A549 (cell line): ENCODE data around the gene UNC5C. TPM values are rescaled to one million over a fixed set of nuclear protein-coding genes. Genes with fewer than 3 reads are reported as not detected.
A peak's percentile ranks its signal among the peaks of the same experiment; 100 is the strongest.

Experiments used
- BHLHE40 ChIP-seq: IDR thresholded peaks from 2 replicates; pipeline ENCODE4 v1.6.1; 2012; ENCODE audit warnings: low read depth, low read length, inconsistent platforms
- CBX2 ChIP-seq: fragments of 200-600 bp; sonication (generic); IDR thresholded peaks from 2 replicates; pipeline ENCODE4 v1.6.1; 2016; ENCODE audit warnings: low read depth, mild to moderate bottlenecking, borderline replicate concordance
- CEBPB ChIP-seq, 2 experiments: fragments of >200 bp in 1 of 2; sonication (Bioruptor Twin) in 1 of 2; formaldehyde crosslinking in 1 of 2; IDR thresholded peaks; 2 replicates each; pipeline ENCODE4 v1.6.1; 2012 to 2016
- CHD2 ChIP-seq: fragments of 150-350 bp; IDR thresholded peaks from 2 replicates; pipeline ENCODE4 v1.6.1; 2014; ENCODE audit warnings: low read length; ENCODE audit not compliant: partially characterized antibody
- CHD4 ChIP-seq: fragments of 200-600 bp; sonication (generic); IDR thresholded peaks from 2 replicates; pipeline ENCODE4 v1.6.1; 2016; ENCODE audit warnings: antibody characterized with exemption, mild to moderate bottlenecking, borderline replicate concordance
- EHF ChIP-seq: fragments of 250-450 bp; sonication (Bioruptor Pico); IDR thresholded peaks from 2 replicates; pipeline ENCODE4 v1.5.0; 2020; ENCODE audit warnings: mild to moderate bottlenecking
- EHMT2 ChIP-seq: fragments of 200-600 bp; sonication (generic); IDR thresholded peaks from 2 replicates; pipeline ENCODE4 v1.6.1; 2016; ENCODE audit warnings: antibody characterized with exemption, low read depth, mild to moderate bottlenecking, moderate library complexity
- EP300 ChIP-seq, 2 experiments: fragments of >200 bp; sonication (Bioruptor Twin); formaldehyde crosslinking; IDR thresholded peaks; 2 replicates in 1 of 2; 3 replicates in 1 of 2; pipeline ENCODE4 v1.6.1; 2016 to 2017
- ESRRA ChIP-seq: fragments of 150-350 bp; IDR thresholded peaks from 2 replicates; pipeline ENCODE4 v1.6.1; 2014; ENCODE audit warnings: mild to moderate bottlenecking, low read length, borderline replicate concordance
- FOSL2 ChIP-seq, 2 experiments: fragments of 450-650 bp in 1 of 2; fragments of >200 bp in 1 of 2; sonication (Bioruptor Twin) in 1 of 2; formaldehyde crosslinking; IDR thresholded peaks; 2 replicates each; pipeline versions ENCODE4 v1.5.0 to v1.6.1; 2016 to 2020; ENCODE audit warnings: mild to moderate bottlenecking in 1 of 2, moderate library complexity in 1 of 2
- HDAC2 ChIP-seq: fragments of 200-600 bp; sonication (generic); IDR thresholded peaks from 2 replicates; pipeline ENCODE4 v1.6.1; 2016
- HEYL ChIP-seq: fragments of 250-450 bp; sonication (Bioruptor Pico); IDR thresholded peaks from 2 replicates; pipeline ENCODE4 v1.8.0; 2021; ENCODE audit warnings: mild to moderate bottlenecking, moderate library complexity
- HOXB5 ChIP-seq: fragments of 250-450 bp; sonication (Bioruptor Pico); IDR thresholded peaks from 2 replicates; pipeline ENCODE4 v1.5.0; 2020; ENCODE audit warnings: mild to moderate bottlenecking, moderate library complexity
- JUN ChIP-seq, 2 experiments: fragments of >200 bp; sonication (Bioruptor Twin); formaldehyde crosslinking; IDR thresholded peaks; 2 replicates in 1 of 2; 3 replicates in 1 of 2; pipeline ENCODE4 v1.6.1; 2016 to 2017
- JUNB ChIP-seq: fragments of >200 bp; sonication (Bioruptor Twin); formaldehyde crosslinking; IDR thresholded peaks from 2 replicates; pipeline ENCODE4 v1.6.1; 2016
- KDM1A ChIP-seq: fragments of 200-600 bp; sonication (generic); IDR thresholded peaks from 2 replicates; pipeline ENCODE4 v1.6.1; 2016; ENCODE audit warnings: low read depth, mild to moderate bottlenecking
- KDM5A ChIP-seq: fragments of 200-600 bp; sonication (generic); IDR thresholded peaks from 2 replicates; pipeline ENCODE4 v1.6.1; 2016; ENCODE audit warnings: antibody characterized with exemption, mild to moderate bottlenecking
- MAFK ChIP-seq: fragments of 450-650 bp; IDR thresholded peaks from 2 replicates; pipeline ENCODE4 v1.6.1; 2014; ENCODE audit not compliant: partially characterized antibody
- MYC ChIP-seq: IDR thresholded peaks from 2 replicates; pipeline ENCODE4 v1.6.1; 2012; ENCODE audit warnings: mild to moderate bottlenecking, inconsistent platforms, low read length, improper control_type of control experiment, borderline replicate concordance
- NFE2L2 ChIP-seq: fragments of 150-350 bp; conservative IDR thresholded peaks from 2 replicates; pipeline ENCODE4 v1.6.1; 2014; ENCODE audit warnings: low read length
- NR3C1 ChIP-seq: fragments of >200 bp; sonication (Bioruptor Twin); formaldehyde crosslinking; IDR thresholded peaks from 3 replicates; pipeline ENCODE4 v1.6.1; 2017
- POLR2A ChIP-seq: IDR thresholded peaks from 2 replicates; pipeline ENCODE4 v1.6.1; 2012; ENCODE audit warnings: mild to moderate bottlenecking, low read length
- POLR2AphosphoS2 ChIP-seq: conservative IDR thresholded peaks from 2 replicates; pipeline ENCODE4 v1.6.1; 2012; ENCODE audit warnings: low read length, improper control_type of control experiment, inconsistent platforms
- RAD21 ChIP-seq, 2 experiments: fragments of >200 bp in 1 of 2; sonication (Bioruptor Twin) in 1 of 2; formaldehyde crosslinking in 1 of 2; IDR thresholded peaks in 1 of 2; conservative IDR thresholded peaks in 1 of 2; 2 replicates in 1 of 2; 3 replicates in 1 of 2; pipeline ENCODE4 v1.6.1; 2012 to 2018; ENCODE audit warnings: inconsistent platforms in 1 of 2
- RARB ChIP-seq: fragments of 250-450 bp; sonication (Bioruptor Pico); IDR thresholded peaks from 2 replicates; pipeline ENCODE4 v1.8.0; 2021; ENCODE audit warnings: mild to moderate bottlenecking, moderate library complexity
- RFX5 ChIP-seq: fragments of 450-650 bp; IDR thresholded peaks from 2 replicates; pipeline ENCODE4 v1.7.1; 2014; ENCODE audit warnings: antibody characterized with exemption, mild to moderate bottlenecking, moderate library complexity
- SREBF2 ChIP-seq: fragments of 450-650 bp; IDR thresholded peaks from 2 replicates; pipeline ENCODE4 v1.6.1; 2014; ENCODE audit warnings: mild to moderate bottlenecking, moderate library complexity
- TP53 ChIP-seq: fragments of 250-450 bp; sonication (Bioruptor Pico); IDR thresholded peaks from 2 replicates; pipeline ENCODE4 v1.5.0; 2021; ENCODE audit warnings: mild to moderate bottlenecking, moderate library complexity
- ZC3H11A ChIP-seq: fragments of 450-650 bp; IDR thresholded peaks from 2 replicates; pipeline ENCODE4 v1.6.1; 2014; ENCODE audit warnings: antibody characterized with exemption, mild to moderate bottlenecking
- ZFP36 ChIP-seq: fragments of 450-650 bp; IDR thresholded peaks from 2 replicates; pipeline ENCODE4 v1.6.1; 2014; ENCODE audit warnings: borderline replicate concordance; ENCODE audit not compliant: partially characterized antibody
- polyA plus RNA-seq, 4 experiments: library from polyadenylated mRNA; depleted of rRNA in 3 of 4; stranded (reverse); fragments of >200 nt; fragmentation: RNase III in 1 of 4; extraction: RNeasy Plus Mini Kit Qiagen cat#74134 plus additional on column Dnase treatment in 1 of 4; gene quantifications; 2 replicates in 3 of 4; 3 replicates in 1 of 4; pipeline ENCODE4 v1.2.3, GENCODE V29; 2011 to 2017
- TF ChIP-seq, protein P1 (sequence below): fragments of >200 bp; sonication (Bioruptor Twin); formaldehyde crosslinking; IDR thresholded peaks from 2 replicates; pipeline ENCODE4 v1.6.1; 2016
- TF ChIP-seq, protein P2 (sequence below): fragments of >200 bp; sonication (Bioruptor Twin); formaldehyde crosslinking; IDR thresholded peaks from 3 replicates; pipeline ENCODE4 v1.6.1; 2016
- TF ChIP-seq, protein P3 (sequence below): IDR thresholded peaks from 2 replicates; pipeline ENCODE4 v1.6.1; 2012
- TF ChIP-seq, protein P4 (sequence below): fragments of >200 bp; sonication (Bioruptor Twin); formaldehyde crosslinking; IDR thresholded peaks from 3 replicates; pipeline ENCODE4 v1.5.1; 2016
- TF ChIP-seq, protein P5 (sequence below): fragments of 250-450 bp; sonication (Bioruptor Pico); IDR thresholded peaks from 2 replicates; pipeline ENCODE4 v1.5.0; 2020; ENCODE audit warnings: low read depth, mild to moderate bottlenecking, moderate library complexity
- TF ChIP-seq, protein P6 (sequence below): fragments of 200-600 bp; sonication (generic); IDR thresholded peaks from 2 replicates; pipeline ENCODE4 v1.6.1; 2016; ENCODE audit warnings: antibody characterized with exemption, mild to moderate bottlenecking, moderate library complexity
- TF ChIP-seq, protein P7 (sequence below): IDR thresholded peaks from 2 replicates; pipeline ENCODE4 v1.6.1; 2012

UNC5C gene
- polyA plus RNA-seq, 2 of the 4 experiments (the other 2 are of a cell fraction): 0.13 TPM; not detected in 1

DNA sequence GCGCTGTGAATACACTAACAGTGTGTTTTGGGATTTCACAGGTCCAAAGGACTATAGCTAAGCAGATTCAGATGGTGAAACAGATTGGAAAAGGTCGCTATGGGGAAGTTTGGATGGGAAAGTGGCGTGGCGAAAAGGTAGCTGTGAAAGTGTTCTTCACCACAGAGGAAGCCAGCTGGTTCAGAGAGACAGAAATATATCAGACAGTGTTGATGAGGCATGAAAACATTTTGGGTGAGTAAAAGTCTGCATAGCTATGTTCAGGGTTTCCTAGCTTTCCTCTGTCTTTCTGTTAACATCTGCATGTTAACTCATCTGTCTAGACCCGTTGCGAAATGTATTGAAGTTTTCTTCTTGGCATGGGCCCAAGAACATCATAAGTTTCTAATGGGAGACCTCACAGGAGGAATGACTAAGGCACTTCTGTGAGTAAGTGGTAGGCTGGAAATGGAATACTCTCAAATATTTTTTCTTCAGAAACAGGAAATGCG lies 418.9 kb downstream of the UNC5C start (continued):
- TF ChIP-seq, protein P1, sequence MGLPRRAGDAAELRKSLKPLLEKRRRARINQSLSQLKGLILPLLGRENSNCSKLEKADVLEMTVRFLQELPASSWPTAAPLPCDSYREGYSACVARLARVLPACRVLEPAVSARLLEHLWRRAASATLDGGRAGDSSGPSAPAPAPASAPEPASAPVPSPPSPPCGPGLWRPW: peak; percentile 66; the same call in 1 of the 2 replicates
- TF ChIP-seq RARB (no peak), CHD4 (no peak), HDAC2 (no peak), EP300 (IDR thresholded peaks at IDR 0.05) (peak; percentile 87 to 89; a peak in 4 of 5 replicates), EHMT2 (no peak), KDM1A (no peak), EHF (CRISPR knock-in tag) (no peak), ESRRA (no peak), MYC (no peak), SREBF2 (no peak), NFE2L2 (0 out of 2 replicates have a peak, but pooled peaks have one; percentile 24), POLR2AphosphoS2 (no peak), JUNB (peak; percentile 91), RAD21 (conservative IDR thresholded peaks at IDR 0.05 in 1 of 2, IDR thresholded peaks at IDR 0.05 in 1 of 2) (no peak), POLR2A (no peak), TP53 (no peak), FOSL2 (IDR thresholded peaks at IDR 0.05) (peak; percentile 82), FOSL2 (CRISPR knock-in tag; IDR thresholded peaks at IDR 0.05) (peak; percentile 92), HEYL (CRISPR knock-in tag) (no peak), HOXB5 (CRISPR knock-in tag) (no peak), MAFK (peak; percentile 55), CEBPB (IDR thresholded peaks at IDR 0.05) (peak; percentile 94 to 98), BHLHE40 (no peak), RFX5 (no peak), ZC3H11A (no peak), KDM5A (no peak), NR3C1 (no peak), CHD2 (no peak), ZFP36 (no peak), JUN (IDR thresholded peaks at IDR 0.05) (peak; percentile 82 to 86; a peak in 4 of 5 replicates), CBX2 (no peak)
- TF ChIP-seq, protein P2, sequence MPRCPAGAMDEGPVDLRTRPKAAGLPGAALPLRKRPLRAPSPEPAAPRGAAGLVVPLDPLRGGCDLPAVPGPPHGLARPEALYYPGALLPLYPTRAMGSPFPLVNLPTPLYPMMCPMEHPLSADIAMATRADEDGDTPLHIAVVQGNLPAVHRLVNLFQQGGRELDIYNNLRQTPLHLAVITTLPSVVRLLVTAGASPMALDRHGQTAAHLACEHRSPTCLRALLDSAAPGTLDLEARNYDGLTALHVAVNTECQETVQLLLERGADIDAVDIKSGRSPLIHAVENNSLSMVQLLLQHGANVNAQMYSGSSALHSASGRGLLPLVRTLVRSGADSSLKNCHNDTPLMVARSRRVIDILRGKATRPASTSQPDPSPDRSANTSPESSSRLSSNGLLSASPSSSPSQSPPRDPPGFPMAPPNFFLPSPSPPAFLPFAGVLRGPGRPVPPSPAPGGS: peak; percentile 73; the same call in 1 of the 3 replicates
- TF ChIP-seq, protein P3, sequence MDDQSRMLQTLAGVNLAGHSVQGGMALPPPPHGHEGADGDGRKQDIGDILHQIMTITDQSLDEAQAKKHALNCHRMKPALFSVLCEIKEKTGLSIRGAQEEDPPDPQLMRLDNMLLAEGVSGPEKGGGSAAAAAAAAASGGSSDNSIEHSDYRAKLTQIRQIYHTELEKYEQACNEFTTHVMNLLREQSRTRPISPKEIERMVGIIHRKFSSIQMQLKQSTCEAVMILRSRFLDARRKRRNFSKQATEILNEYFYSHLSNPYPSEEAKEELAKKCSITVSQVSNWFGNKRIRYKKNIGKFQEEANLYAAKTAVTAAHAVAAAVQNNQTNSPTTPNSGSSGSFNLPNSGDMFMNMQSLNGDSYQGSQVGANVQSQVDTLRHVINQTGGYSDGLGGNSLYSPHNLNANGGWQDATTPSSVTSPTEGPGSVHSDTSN: no peak
- TF ChIP-seq, protein P4, sequence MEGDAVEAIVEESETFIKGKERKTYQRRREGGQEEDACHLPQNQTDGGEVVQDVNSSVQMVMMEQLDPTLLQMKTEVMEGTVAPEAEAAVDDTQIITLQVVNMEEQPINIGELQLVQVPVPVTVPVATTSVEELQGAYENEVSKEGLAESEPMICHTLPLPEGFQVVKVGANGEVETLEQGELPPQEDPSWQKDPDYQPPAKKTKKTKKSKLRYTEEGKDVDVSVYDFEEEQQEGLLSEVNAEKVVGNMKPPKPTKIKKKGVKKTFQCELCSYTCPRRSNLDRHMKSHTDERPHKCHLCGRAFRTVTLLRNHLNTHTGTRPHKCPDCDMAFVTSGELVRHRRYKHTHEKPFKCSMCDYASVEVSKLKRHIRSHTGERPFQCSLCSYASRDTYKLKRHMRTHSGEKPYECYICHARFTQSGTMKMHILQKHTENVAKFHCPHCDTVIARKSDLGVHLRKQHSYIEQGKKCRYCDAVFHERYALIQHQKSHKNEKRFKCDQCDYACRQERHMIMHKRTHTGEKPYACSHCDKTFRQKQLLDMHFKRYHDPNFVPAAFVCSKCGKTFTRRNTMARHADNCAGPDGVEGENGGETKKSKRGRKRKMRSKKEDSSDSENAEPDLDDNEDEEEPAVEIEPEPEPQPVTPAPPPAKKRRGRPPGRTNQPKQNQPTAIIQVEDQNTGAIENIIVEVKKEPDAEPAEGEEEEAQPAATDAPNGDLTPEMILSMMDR: no peak
- TF ChIP-seq, protein P5, sequence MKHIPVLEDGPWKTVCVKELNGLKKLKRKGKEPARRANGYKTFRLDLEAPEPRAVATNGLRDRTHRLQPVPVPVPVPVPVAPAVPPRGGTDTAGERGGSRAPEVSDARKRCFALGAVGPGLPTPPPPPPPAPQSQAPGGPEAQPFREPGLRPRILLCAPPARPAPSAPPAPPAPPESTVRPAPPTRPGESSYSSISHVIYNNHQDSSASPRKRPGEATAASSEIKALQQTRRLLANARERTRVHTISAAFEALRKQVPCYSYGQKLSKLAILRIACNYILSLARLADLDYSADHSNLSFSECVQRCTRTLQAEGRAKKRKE (CRISPR knock-in tag): no peak
- TF ChIP-seq, protein P6, sequence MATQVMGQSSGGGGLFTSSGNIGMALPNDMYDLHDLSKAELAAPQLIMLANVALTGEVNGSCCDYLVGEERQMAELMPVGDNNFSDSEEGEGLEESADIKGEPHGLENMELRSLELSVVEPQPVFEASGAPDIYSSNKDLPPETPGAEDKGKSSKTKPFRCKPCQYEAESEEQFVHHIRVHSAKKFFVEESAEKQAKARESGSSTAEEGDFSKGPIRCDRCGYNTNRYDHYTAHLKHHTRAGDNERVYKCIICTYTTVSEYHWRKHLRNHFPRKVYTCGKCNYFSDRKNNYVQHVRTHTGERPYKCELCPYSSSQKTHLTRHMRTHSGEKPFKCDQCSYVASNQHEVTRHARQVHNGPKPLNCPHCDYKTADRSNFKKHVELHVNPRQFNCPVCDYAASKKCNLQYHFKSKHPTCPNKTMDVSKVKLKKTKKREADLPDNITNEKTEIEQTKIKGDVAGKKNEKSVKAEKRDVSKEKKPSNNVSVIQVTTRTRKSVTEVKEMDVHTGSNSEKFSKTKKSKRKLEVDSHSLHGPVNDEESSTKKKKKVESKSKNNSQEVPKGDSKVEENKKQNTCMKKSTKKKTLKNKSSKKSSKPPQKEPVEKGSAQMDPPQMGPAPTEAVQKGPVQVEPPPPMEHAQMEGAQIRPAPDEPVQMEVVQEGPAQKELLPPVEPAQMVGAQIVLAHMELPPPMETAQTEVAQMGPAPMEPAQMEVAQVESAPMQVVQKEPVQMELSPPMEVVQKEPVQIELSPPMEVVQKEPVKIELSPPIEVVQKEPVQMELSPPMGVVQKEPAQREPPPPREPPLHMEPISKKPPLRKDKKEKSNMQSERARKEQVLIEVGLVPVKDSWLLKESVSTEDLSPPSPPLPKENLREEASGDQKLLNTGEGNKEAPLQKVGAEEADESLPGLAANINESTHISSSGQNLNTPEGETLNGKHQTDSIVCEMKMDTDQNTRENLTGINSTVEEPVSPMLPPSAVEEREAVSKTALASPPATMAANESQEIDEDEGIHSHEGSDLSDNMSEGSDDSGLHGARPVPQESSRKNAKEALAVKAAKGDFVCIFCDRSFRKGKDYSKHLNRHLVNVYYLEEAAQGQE: no peak
- TF ChIP-seq, protein P7, sequence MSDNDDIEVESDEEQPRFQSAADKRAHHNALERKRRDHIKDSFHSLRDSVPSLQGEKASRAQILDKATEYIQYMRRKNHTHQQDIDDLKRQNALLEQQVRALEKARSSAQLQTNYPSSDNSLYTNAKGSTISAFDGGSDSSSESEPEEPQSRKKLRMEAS: peak; percentile 58; the same call in 1 of the 2 replicates
